RPMI7951 (cell line): ENCODE results near the gene CDK11A. TPM values are rescaled to one million over a fixed set of nuclear protein-coding genes. Genes with fewer than 3 reads are reported as not detected.
"Not testable (repeated sequence)": the region's sequence is repeated elsewhere in the genome, so short reads cannot be mapped to it uniquely, and the experiment has no call there.

Experiments used
- DNase-seq: peaks from one replicate; pipeline ENCODE4 v3.0.0-alpha.2; 2012; ENCODE audit warnings: low read depth
- total RNA-seq: library from RNA; depleted of rRNA; stranded (reverse); fragments of >200 nt; shearing (Covaris generic); gene quantifications from 2 replicates; pipeline ENCODE4 v1.2.3, GENCODE V29; 2014

The CDK11A gene
- total RNA-seq, 1 experiment from 2014 or later = 4.4 TPM

- no peak for DNase-seq
Observed at GRCh38 chr1:1684031-1684681, 40.0 kb downstream of the CDK11A start.

GRCh38 chr1:1683104-1683905, 40.9 kb downstream of the CDK11A start:
- DNase-seq = no peak

- no peak for DNase-seq
Observed at GRCh38 chr1:1680912-1681273, 43.3 kb downstream of the CDK11A start.

GRCh38 chr1:1680031-1680911, 43.9 kb downstream of the CDK11A start:
- DNase-seq = no peak

- DNase-seq = no peak
Observed at GRCh38 chr1:1678581-1679380, 45.4 kb downstream of the CDK11A start.

- no peak for DNase-seq
Observed at GRCh38 chr1:1677718-1678580, 46.2 kb downstream of the CDK11A start.

- not testable (repeated sequence) for DNase-seq
Observed at GRCh38 chr1:1676087-1676486, 48.1 kb downstream of the CDK11A start.

GRCh38 chr1:1675218-1675617, 48.9 kb downstream of the CDK11A start:
- not testable (repeated sequence) for DNase-seq

- DNase-seq = not testable (repeated sequence)
Observed at GRCh38 chr1:1674806-1675205, 49.4 kb downstream of the CDK11A start.

- no peak for DNase-seq
Observed at GRCh38 chr1:1672181-1672965, 51.8 kb downstream of the CDK11A start.

GRCh38 chr1:1671365-1672119, 52.6 kb downstream of the CDK11A start:
- no peak for DNase-seq

- no peak for DNase-seq
Observed at GRCh38 chr1:1670866-1671265, 53.3 kb downstream of the CDK11A start.

GRCh38 chr1:1669468-1670440, 54.4 kb downstream of the CDK11A start:
- no peak for DNase-seq

- DNase-seq = no peak
Observed at GRCh38 chr1:1666526-1666925, 57.6 kb downstream of the CDK11A start.

GRCh38 chr1:1665815-1666251, 58.3 kb downstream of the CDK11A start:
- DNase-seq = no peak

GRCh38 chr1:1664941-1665814, 59.0 kb downstream of the CDK11A start:
- DNase-seq = no peak

GRCh38 chr1:1664318-1664717, 59.8 kb downstream of the CDK11A start:
- not testable (repeated sequence) for DNase-seq
